Measurements from ENCODE around the gene WHAMM. TPM values are rescaled to one million over a fixed set of nuclear protein-coding genes. Genes with fewer than 3 reads are reported as not detected.

Gene WHAMM
- total and polyA plus RNA-seq, 2 donors (not counting 3 experiments of a cell fraction or from before 2014, with no cell fraction given): 4.1 to 9.4 TPM

- Histone ChIP-seq H3K4me3 (replicated peaks in 1 of 3; ENCODE audit: insufficient read depth in 1 of 3, low read depth in 1 of 3, low read length in 3 of 3) (no peak overlapping the region), H4K20me1 (replicated peaks; ENCODE audit: control insufficient read depth, extremely low read depth, insufficient read depth, low read length) (no peaks in the 10 kb centered on the region), H3K9ac (replicated peaks; ENCODE audit: extremely low read depth, insufficient read depth, low read length) (no peak overlapping the region), H3K79me2 (ENCODE audit: control insufficient read depth, insufficient read depth, low read length) (no peaks in the 10 kb centered on the region), H3K27me3 (ENCODE audit: control insufficient read depth in 2 of 2, insufficient read depth in 2 of 2, low read length in 2 of 2) (no peaks in the 10 kb centered on the region), H3K36me3 (ENCODE audit: control insufficient read depth in 2 of 2, extremely low read depth in 1 of 2, insufficient read depth in 2 of 2, low read length in 2 of 2) (no peaks in the 10 kb centered on the region), H3K9me3 (replicated peaks; ENCODE audit: control insufficient read depth, insufficient read depth, low read length) (no peaks in the 10 kb centered on the region), H3K4me1 (ENCODE audit: control insufficient read depth, extremely low read depth, insufficient read depth, low read length) (no peaks in the 10 kb centered on the region), H3K27ac (ENCODE audit: insufficient read depth, low read depth, low read length) (no peak overlapping the region), H2AFZ (ENCODE audit: low read depth, low read length) (no peak overlapping the region), H3K4me2 (ENCODE audit: insufficient read depth, low read length) (no peak overlapping the region), H3K9me1 (replicated peaks; ENCODE audit: control insufficient read depth, extremely low read depth, insufficient read depth, low read length) (no peaks in the 10 kb centered on the region)
- TF ChIP-seq MAX (IDR thresholded peaks at IDR 0.05; ENCODE audit: insufficient read depth, insufficient read length): no peak
- TF ChIP-seq FOS (IDR thresholded peaks at IDR 0.05; ENCODE audit: borderline replicate concordance, insufficient read depth, low read length): no peak
- no peak for TF ChIP-seq EZH2 (IDR thresholded peaks at IDR 0.05; ENCODE audit: borderline replicate concordance, low read depth, low read length, severe bottlenecking)
- TF ChIP-seq MYC (IDR thresholded peaks at IDR 0.05; ENCODE audit: low read depth, low read length): no peak
- no peak for TF ChIP-seq POLR2A (IDR thresholded peaks at IDR 0.05; ENCODE audit: low read depth, low read length)
- TF ChIP-seq POLR2AphosphoS5 (IDR thresholded peaks at IDR 0.05; ENCODE audit: insufficient read depth, low read depth, low read length): no peak
- TF ChIP-seq, protein P1, sequence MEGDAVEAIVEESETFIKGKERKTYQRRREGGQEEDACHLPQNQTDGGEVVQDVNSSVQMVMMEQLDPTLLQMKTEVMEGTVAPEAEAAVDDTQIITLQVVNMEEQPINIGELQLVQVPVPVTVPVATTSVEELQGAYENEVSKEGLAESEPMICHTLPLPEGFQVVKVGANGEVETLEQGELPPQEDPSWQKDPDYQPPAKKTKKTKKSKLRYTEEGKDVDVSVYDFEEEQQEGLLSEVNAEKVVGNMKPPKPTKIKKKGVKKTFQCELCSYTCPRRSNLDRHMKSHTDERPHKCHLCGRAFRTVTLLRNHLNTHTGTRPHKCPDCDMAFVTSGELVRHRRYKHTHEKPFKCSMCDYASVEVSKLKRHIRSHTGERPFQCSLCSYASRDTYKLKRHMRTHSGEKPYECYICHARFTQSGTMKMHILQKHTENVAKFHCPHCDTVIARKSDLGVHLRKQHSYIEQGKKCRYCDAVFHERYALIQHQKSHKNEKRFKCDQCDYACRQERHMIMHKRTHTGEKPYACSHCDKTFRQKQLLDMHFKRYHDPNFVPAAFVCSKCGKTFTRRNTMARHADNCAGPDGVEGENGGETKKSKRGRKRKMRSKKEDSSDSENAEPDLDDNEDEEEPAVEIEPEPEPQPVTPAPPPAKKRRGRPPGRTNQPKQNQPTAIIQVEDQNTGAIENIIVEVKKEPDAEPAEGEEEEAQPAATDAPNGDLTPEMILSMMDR (IDR thresholded peaks at IDR 0.05; ENCODE audit: extremely low read depth in 1 of 2, insufficient read depth in 1 of 2, low read depth in 1 of 2, low read length in 2 of 2): no peak
- TF ChIP-seq JUN (IDR thresholded peaks at IDR 0.05; ENCODE audit: borderline replicate concordance, insufficient read depth, insufficient read length, low read depth): no peak
- TF ChIP-seq GATA2 (IDR thresholded peaks at IDR 0.05; ENCODE audit: insufficient read depth, insufficient read length, low read depth, low read length): no peak
- dilution Hi-C loops (cut with MboI; ENCODE audit: extremely low pct_ligation_motif_present, low sequenced_read_pairs) (no loop called here), intact Hi-C loops (cut with micrococcal nuclease) (no loop called here)
- ChIA-PET POLR2A (interaction anchor here (0.6 kb wide), 1 partner anchor 222 kb away, joined by 3 read pairs; no protein-coding TSS in a partner anchor), CTCF (no interaction called here)
- BruUV-seq (replicated peaks): no TSS peak
- FAIRE-seq (no peak), DNase-seq (ENCODE audit: low read depth, low spot score) (no peak)
Measured at GRCh38 chr15:82781349-82781748, 28.1 kb upstream of the WHAMM start.
